ENCODE data around the gene GRID1. TPM values are rescaled to one million over a fixed set of nuclear protein-coding genes. Genes with fewer than 3 reads are reported as not detected.

GRID1 gene
- total and polyA plus RNA-seq, 7 experiments from 2014 or later: not detected

GRCh38 chr10:85570871-85571270 is 795.7 kb downstream of the GRID1 start:
- no peaks in the 10 kb centered on the region for H3K27me3 ChIP-seq (ENCODE audit: control insufficient read depth in 2 of 2, insufficient read depth in 2 of 2, low read length in 2 of 2)
- no peaks in the 10 kb centered on the region for H3K4me1 ChIP-seq (ENCODE audit: control insufficient read depth in 2 of 2, insufficient read depth in 2 of 2, low read length in 2 of 2)
- DNase-seq (no peak), ATAC-seq (no peak)
- Mint-ChIP-seq H3K27ac (no peak overlapping the region), H3K9me3 (no peaks in the 10 kb centered on the region), H3K4me1 (no peaks in the 10 kb centered on the region), H3K36me3 (no peaks in the 10 kb centered on the region), H3K27me3 (peaks cover 0 to 9% (median 0%) of the 10 kb centered on the region in 5 donors), H3K4me3 (no peak overlapping the region)
- ChIA-PET CTCF (no interaction called here), POLR2A (no interaction called here)
- H3K9me3 ChIP-seq (ENCODE audit: control insufficient read depth in 2 of 3, low read length in 3 of 3): no peaks in the 10 kb centered on the region
- no peak overlapping the region for H3K4me3 ChIP-seq (ENCODE audit: low read length)
- intact Hi-C loops (cut with micrococcal nuclease): no loop called here
- no peaks in the 10 kb centered on the region for H3K36me3 ChIP-seq (ENCODE audit: control insufficient read depth in 2 of 3, insufficient read depth in 3 of 3, low read length in 3 of 3)
- no peak overlapping the region for H3K27ac ChIP-seq (ENCODE audit: low read depth, low read length)

- intact Hi-C loops (cut with micrococcal nuclease): loop anchor here in 1 of 2 donors (10.0 kb wide), 1 partner anchor 119 kb away; no protein-coding TSS in a partner anchor
- H3K4me1 Mint-ChIP-seq: no peaks in the 10 kb centered on the region
- no peak overlapping the region for H3K27ac Mint-ChIP-seq
These were observed 801.2 kb downstream of the GRID1 start for GRCh38 chr10:85565381-85565780.

GRCh38 chr10:85558533-85558932 is 808.1 kb downstream of the GRID1 start:
- ChIA-PET POLR2A (no interaction called here), CTCF (no interaction called here)
- ATAC-seq (no peak), DNase-seq (no peak)
- no peaks in the 10 kb centered on the region for H3K9me3 Mint-ChIP-seq
- H3K27me3 ChIP-seq (ENCODE audit: control insufficient read depth in 2 of 2, insufficient read depth in 2 of 2, low read length in 2 of 2): no peaks in the 10 kb centered on the region
- no peak overlapping the region for H3K27ac ChIP-seq (ENCODE audit: low read depth, low read length)
- H3K4me1 Mint-ChIP-seq: peaks cover 0 to 2% (median 0%) of the 10 kb centered on the region in 7 donors
- H3K27ac Mint-ChIP-seq: no peak overlapping the region
- no peaks in the 10 kb centered on the region for H3K4me1 ChIP-seq (ENCODE audit: control insufficient read depth in 2 of 2, insufficient read depth in 2 of 2, low read length in 2 of 2)
- no peaks in the 10 kb centered on the region for H3K9me3 ChIP-seq (ENCODE audit: control insufficient read depth in 2 of 3, low read length in 3 of 3)
- H3K4me3 ChIP-seq (ENCODE audit: low read length): no peak overlapping the region
- H3K36me3 ChIP-seq (ENCODE audit: control insufficient read depth in 2 of 3, insufficient read depth in 3 of 3, low read length in 3 of 3): no peaks in the 10 kb centered on the region
- H3K27me3 Mint-ChIP-seq: peaks cover 0 to 12% (median 5%) of the 10 kb centered on the region in 5 donors
- intact Hi-C loops (cut with micrococcal nuclease): loop anchor here in 1 of 2 donors (10.0 kb wide), 1 partner anchor 1026 kb away; no protein-coding TSS in a partner anchor
- H3K4me3 Mint-ChIP-seq: no peak overlapping the region
- H3K36me3 Mint-ChIP-seq: no peaks in the 10 kb centered on the region

More at GRCh38 chr10:85565381-85565780, 801.2 kb downstream of the GRID1 start:
- no peaks in the 10 kb centered on the region for H3K27me3 ChIP-seq (ENCODE audit: control insufficient read depth in 2 of 2, insufficient read depth in 2 of 2, low read length in 2 of 2)
- no peak overlapping the region for H3K27ac ChIP-seq (ENCODE audit: low read depth, low read length)
- no peaks in the 10 kb centered on the region for H3K9me3 Mint-ChIP-seq
- no peak for ATAC-seq
- CTCF ChIA-PET: no interaction called here
- H3K4me1 ChIP-seq (ENCODE audit: control insufficient read depth in 2 of 2, insufficient read depth in 2 of 2, low read length in 2 of 2): no peaks in the 10 kb centered on the region
- H3K36me3 Mint-ChIP-seq: no peaks in the 10 kb centered on the region
- POLR2A ChIA-PET: no interaction called here
- H3K9me3 ChIP-seq (ENCODE audit: control insufficient read depth in 2 of 3, low read length in 3 of 3): no peaks in the 10 kb centered on the region
- DNase-seq: no peak
- no peaks in the 10 kb centered on the region for H3K36me3 ChIP-seq (ENCODE audit: control insufficient read depth in 2 of 3, insufficient read depth in 3 of 3, low read length in 3 of 3)
- H3K4me3 ChIP-seq (ENCODE audit: low read length): no peak overlapping the region
- H3K27me3 Mint-ChIP-seq: peaks cover 0 to 8% (median 5%) of the 10 kb centered on the region in 5 donors
- no peak overlapping the region for H3K4me3 Mint-ChIP-seq

DNA sequence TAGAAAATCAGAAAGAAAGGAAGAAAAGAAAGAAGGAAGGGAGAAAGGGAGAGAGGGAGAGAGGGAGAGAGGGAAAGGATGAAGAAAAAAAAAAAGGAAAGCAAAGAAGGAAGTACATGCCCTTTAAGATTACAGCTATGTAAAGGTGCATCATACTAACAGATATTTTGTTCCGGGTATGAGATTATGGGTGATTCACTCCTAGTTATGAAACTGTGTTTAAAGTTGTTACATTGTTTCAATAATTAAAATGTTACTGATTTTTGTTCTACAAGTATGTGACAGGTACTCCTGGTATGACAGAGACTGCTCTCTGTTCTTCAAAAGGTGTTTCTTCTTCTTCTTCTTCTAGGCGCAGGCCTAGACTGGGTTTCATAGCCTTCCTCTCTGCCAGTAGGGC is 808.9 kb downstream of the GRID1 start:
- Mint-ChIP-seq H3K4me3 (no peak overlapping the region), H3K27me3 (peaks cover 0 to 12% (median 5%) of the 10 kb centered on the region in 5 donors), H3K4me1 (peaks cover 0 to 2% (median 0%) of the 10 kb centered on the region in 7 donors), H3K27ac (no peak overlapping the region), H3K9me3 (no peaks in the 10 kb centered on the region), H3K36me3 (no peaks in the 10 kb centered on the region)
- ChIA-PET CTCF (no interaction called here), POLR2A (no interaction called here)
- Histone ChIP-seq H3K4me3 (ENCODE audit: low read length) (no peak overlapping the region), H3K27ac (ENCODE audit: low read depth, low read length) (no peak overlapping the region), H3K9me3 (ENCODE audit: control insufficient read depth in 2 of 3, low read length in 3 of 3) (no peaks in the 10 kb centered on the region), H3K27me3 (ENCODE audit: control insufficient read depth in 2 of 2, insufficient read depth in 2 of 2, low read length in 2 of 2) (no peaks in the 10 kb centered on the region), H3K4me1 (ENCODE audit: control insufficient read depth in 2 of 2, insufficient read depth in 2 of 2, low read length in 2 of 2) (no peaks in the 10 kb centered on the region), H3K36me3 (ENCODE audit: control insufficient read depth in 2 of 3, insufficient read depth in 3 of 3, low read length in 3 of 3) (no peaks in the 10 kb centered on the region)
- DNase-seq (no peak), ATAC-seq (no peak)
- intact Hi-C loops (cut with micrococcal nuclease): loop anchor here in 1 of 2 donors (10.0 kb wide), 1 partner anchor 1027 kb away; no protein-coding TSS in a partner anchor

GRCh38 chr10:85557077-85557476 is 809.5 kb downstream of the GRID1 start:
- H3K27me3 Mint-ChIP-seq: peaks cover 0 to 12% (median 5%) of the 10 kb centered on the region in 5 donors
- H3K27ac Mint-ChIP-seq: no peak overlapping the region
- ChIA-PET POLR2A (no interaction called here), CTCF (no interaction called here)
- DNase-seq (no peak), ATAC-seq (no peak)
- H3K36me3 Mint-ChIP-seq: no peaks in the 10 kb centered on the region
- no peak overlapping the region for H3K27ac ChIP-seq (ENCODE audit: low read depth, low read length)
- no peak overlapping the region for H3K4me3 Mint-ChIP-seq
- peaks cover 0 to 2% (median 0%) of the 10 kb centered on the region in 7 donors for H3K4me1 Mint-ChIP-seq
- intact Hi-C loops (cut with micrococcal nuclease): loop anchor here in 1 of 2 donors (10.0 kb wide), 1 partner anchor 1028 kb away; no protein-coding TSS in a partner anchor
- H3K4me3 ChIP-seq (ENCODE audit: low read length): no peak overlapping the region
- H3K9me3 ChIP-seq (ENCODE audit: control insufficient read depth in 2 of 3, low read length in 3 of 3): no peaks in the 10 kb centered on the region
- no peaks in the 10 kb centered on the region for H3K36me3 ChIP-seq (ENCODE audit: control insufficient read depth in 2 of 3, insufficient read depth in 3 of 3, low read length in 3 of 3)
- no peaks in the 10 kb centered on the region for H3K27me3 ChIP-seq (ENCODE audit: control insufficient read depth in 2 of 2, insufficient read depth in 2 of 2, low read length in 2 of 2)
- no peaks in the 10 kb centered on the region for H3K9me3 Mint-ChIP-seq
- no peaks in the 10 kb centered on the region for H3K4me1 ChIP-seq (ENCODE audit: control insufficient read depth in 2 of 2, insufficient read depth in 2 of 2, low read length in 2 of 2)

Small RNAs within 50 kb of the gene (microRNA-seq; reads per million reads assigned to microRNA genes)
- not detected for gene MIR346 (ENCODE audit: borderline microRNAs expressed)

Other genes starting within 250 kb of the GRID1 start
- 10 to 100 TPM; 40.3 to 59.2 (median 53.4) TPM for gene WAPL, start 155.0 kb upstream of the GRID1 start, total RNA-seq
- 10 to 100 TPM; 46.1 to 49.5 TPM for gene WAPL, start 155.0 kb upstream of the GRID1 start, polyA plus RNA-seq